ENCODE measurements around the gene USB1. TPM values are rescaled to one million over a fixed set of nuclear protein-coding genes. Genes with fewer than 3 reads are reported as not detected.

The USB1 gene
- total RNA-seq, 2 experiments from 2014 or later = 52.6 to 54.2 TPM

- H3K36me3 Mint-ChIP-seq = no peaks in the 10 kb centered on the region
- no peaks in the 10 kb centered on the region for H3K9me3 Mint-ChIP-seq
- H3K4me1 Mint-ChIP-seq = peaks cover 7% of the 10 kb centered on the region
- H3K27ac Mint-ChIP-seq = no peak overlapping the region
- no peak for DNase-seq
- H3K4me3 Mint-ChIP-seq = no peak overlapping the region
- H3K27me3 Mint-ChIP-seq = peaks cover 13% of the 10 kb centered on the region
These were observed 26.1 kb downstream of the USB1 start for GRCh38 chr16:58027161-58027915.

- Mint-ChIP-seq H3K9me3 (no peaks in the 10 kb centered on the region), H3K4me3 (no peak overlapping the region), H3K27ac (no peak overlapping the region), H3K36me3 (no peaks in the 10 kb centered on the region), H3K27me3 (peaks cover 13% of the 10 kb centered on the region), H3K4me1 (peaks cover 7% of the 10 kb centered on the region)
- no peak for DNase-seq
These were observed 26.8 kb downstream of the USB1 start for GRCh38 chr16:58027916-58028455.

GRCh38 chr16:58028541-58029070, 27.4 kb downstream of the USB1 start:
- Mint-ChIP-seq H3K4me3 (no peak overlapping the region), H3K4me1 (peaks cover 7% of the 10 kb centered on the region), H3K36me3 (no peaks in the 10 kb centered on the region), H3K27ac (no peak overlapping the region), H3K9me3 (no peaks in the 10 kb centered on the region), H3K27me3 (peaks cover 13% of the 10 kb centered on the region)
- no peak for DNase-seq

- no peaks in the 10 kb centered on the region for H3K9me3 Mint-ChIP-seq
- H3K4me1 Mint-ChIP-seq = peaks cover 6% of the 10 kb centered on the region
- H3K36me3 Mint-ChIP-seq = no peaks in the 10 kb centered on the region
- H3K27me3 Mint-ChIP-seq = peaks cover 13% of the 10 kb centered on the region
- no peak overlapping the region for H3K27ac Mint-ChIP-seq
- no peak overlapping the region for H3K4me3 Mint-ChIP-seq
- DNase-seq = no peak
These were observed 28.2 kb downstream of the USB1 start for GRCh38 chr16:58029410-58029809.

- no peak overlapping the region for H3K4me3 Mint-ChIP-seq
- no peaks in the 10 kb centered on the region for H3K36me3 Mint-ChIP-seq
- no peaks in the 10 kb centered on the region for H3K4me1 Mint-ChIP-seq
- no peak overlapping the region for H3K27ac Mint-ChIP-seq
- peaks cover 7% of the 10 kb centered on the region for H3K27me3 Mint-ChIP-seq
- no peaks in the 10 kb centered on the region for H3K9me3 Mint-ChIP-seq
- no peak for DNase-seq
These were observed 29.1 kb downstream of the USB1 start for GRCh38 chr16:58030136-58030840.

GRCh38 chr16:58031016-58031800, 30.0 kb downstream of the USB1 start:
- Mint-ChIP-seq H3K9me3 (no peaks in the 10 kb centered on the region), H3K36me3 (no peaks in the 10 kb centered on the region), H3K4me3 (no peak overlapping the region), H3K27ac (no peak overlapping the region), H3K4me1 (no peaks in the 10 kb centered on the region), H3K27me3 (peaks cover 7% of the 10 kb centered on the region)
- no peak for DNase-seq

DNA sequence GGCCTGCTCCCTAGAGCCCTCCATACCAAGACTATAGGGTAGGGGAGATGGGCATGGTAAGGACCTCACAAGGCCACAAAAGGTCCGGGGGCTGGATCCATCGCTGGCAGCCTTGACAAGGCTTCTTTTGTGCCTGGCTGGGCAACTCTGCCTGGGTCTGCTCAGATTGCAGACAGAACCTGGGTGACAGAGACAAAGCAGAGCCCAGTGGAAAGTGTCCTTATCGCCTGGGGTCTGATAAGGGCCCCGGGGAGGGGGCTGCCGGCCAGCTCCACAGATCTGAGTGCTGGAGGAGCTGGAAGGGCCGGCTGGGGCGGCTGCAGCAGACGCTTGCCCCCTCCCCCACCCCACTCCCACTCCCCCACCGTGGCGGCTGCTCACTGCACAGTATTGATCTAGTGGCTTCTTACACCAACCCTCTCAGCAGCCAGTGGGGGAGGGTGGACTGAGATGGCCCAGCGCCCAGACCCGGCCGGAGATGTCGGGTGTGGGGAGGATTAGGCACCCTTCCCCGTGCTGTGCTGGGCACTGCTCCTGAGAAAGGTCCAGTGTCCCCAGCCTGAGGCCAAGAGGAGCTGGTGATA, 31.6 kb downstream of the USB1 start:
- Mint-ChIP-seq H3K27ac (no peak overlapping the region), H3K9me3 (no peaks in the 10 kb centered on the region), H3K27me3 (peaks cover 3% of the 10 kb centered on the region), H3K4me1 (no peaks in the 10 kb centered on the region), H3K36me3 (no peaks in the 10 kb centered on the region), H3K4me3 (no peak overlapping the region)
- DNase-seq = no peak

GRCh38 chr16:58034128-58034685, 33.0 kb downstream of the USB1 start:
- Mint-ChIP-seq H3K27ac (no peak overlapping the region), H3K27me3 (no peaks in the 10 kb centered on the region), H3K36me3 (no peaks in the 10 kb centered on the region), H3K4me3 (no peak overlapping the region), H3K9me3 (no peaks in the 10 kb centered on the region), H3K4me1 (no peaks in the 10 kb centered on the region)
- DNase-seq = no peak

DNA sequence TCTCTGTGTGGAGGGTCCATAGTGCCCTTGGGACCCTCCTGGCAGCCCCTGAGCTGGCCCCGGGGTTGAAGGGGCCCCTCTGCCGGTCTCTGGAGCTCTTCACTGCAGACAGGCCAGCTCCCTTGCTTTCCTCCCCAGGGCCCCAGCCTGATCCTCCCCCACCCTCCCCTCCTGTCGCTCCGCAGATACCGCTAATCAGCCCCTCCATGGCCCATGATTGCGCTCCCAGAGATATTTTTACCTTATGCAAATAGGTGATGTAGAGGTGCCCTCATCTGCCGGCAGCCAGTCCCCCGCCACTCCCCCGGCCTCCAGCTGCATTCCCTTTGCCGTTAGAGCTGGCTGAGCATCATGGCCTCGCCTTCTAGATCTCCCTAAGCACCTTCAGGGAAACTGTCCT, 33.6 kb downstream of the USB1 start:
- Mint-ChIP-seq H3K4me1 (no peaks in the 10 kb centered on the region), H3K27me3 (no peaks in the 10 kb centered on the region), H3K9me3 (no peaks in the 10 kb centered on the region), H3K4me3 (no peak overlapping the region), H3K36me3 (no peaks in the 10 kb centered on the region), H3K27ac (no peak overlapping the region)
- no peak for DNase-seq

DNA sequence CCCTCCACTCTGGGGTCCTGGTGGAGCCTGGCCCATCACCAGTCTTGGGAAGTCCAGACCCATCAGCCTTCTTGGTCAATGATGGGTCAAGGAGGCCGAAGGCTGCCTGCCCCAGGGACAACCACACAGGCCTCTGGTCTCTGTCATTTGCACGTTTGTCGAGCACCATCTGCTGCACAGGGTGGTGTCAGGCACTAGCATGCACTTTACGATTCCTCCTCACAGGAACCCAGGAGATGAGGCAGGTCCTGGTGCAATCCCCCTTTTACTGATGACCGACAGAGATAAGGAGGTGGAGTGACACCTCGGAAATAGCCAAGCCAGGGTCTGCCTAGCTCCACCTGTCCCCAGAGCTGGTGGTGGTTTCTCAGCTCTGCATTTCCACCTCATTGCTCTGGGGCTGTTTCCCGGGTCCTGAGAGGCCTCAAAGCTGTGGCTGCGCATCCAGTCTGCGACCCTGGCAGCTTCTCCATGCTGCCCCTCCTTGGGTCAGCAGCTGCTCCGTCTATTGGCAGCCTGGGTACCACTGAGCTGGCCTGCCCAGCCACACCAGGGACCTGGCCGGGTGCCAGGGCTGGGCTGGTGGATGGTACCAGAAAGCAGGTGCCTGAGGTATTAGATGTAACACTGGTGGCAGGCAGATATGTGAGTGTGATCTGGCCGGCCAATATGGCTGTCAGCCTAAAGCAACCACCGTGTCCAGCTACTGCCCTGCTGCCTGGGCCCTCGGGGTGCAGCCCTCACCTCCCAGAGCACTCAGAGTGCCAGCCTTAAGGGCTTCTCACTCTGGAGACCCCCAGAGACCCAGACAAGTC, 34.4 kb downstream of the USB1 start:
- H3K27ac Mint-ChIP-seq = no peak overlapping the region
- no peaks in the 10 kb centered on the region for H3K27me3 Mint-ChIP-seq
- no peak for DNase-seq
- H3K4me3 Mint-ChIP-seq = no peak overlapping the region
- no peaks in the 10 kb centered on the region for H3K9me3 Mint-ChIP-seq
- H3K36me3 Mint-ChIP-seq = no peaks in the 10 kb centered on the region
- no peaks in the 10 kb centered on the region for H3K4me1 Mint-ChIP-seq

DNA sequence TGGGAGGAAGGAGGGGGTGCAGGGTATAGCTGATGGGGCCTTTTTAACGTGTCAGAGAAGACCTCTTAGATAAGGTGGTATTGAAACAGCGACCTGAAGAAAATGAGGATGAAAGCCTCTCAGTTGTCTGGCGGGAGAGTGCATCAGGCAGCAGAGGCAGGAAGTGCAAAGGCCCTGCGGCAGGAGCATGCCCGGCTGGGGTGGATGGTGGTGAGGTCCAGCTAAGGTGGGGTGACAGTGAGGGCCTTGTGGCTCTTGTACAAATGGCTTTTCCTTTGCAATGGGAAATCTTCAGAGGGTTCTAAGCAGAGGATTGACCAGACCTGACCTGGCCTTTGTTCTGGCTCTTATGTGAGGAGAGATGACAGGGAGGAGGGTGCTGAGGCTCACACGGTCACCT, 35.7 kb downstream of the USB1 start:
- H3K27me3 Mint-ChIP-seq = no peaks in the 10 kb centered on the region
- no peaks in the 10 kb centered on the region for H3K4me1 Mint-ChIP-seq
- H3K9me3 Mint-ChIP-seq = no peaks in the 10 kb centered on the region
- DNase-seq = no peak
- no peak overlapping the region for H3K4me3 Mint-ChIP-seq
- no peaks in the 10 kb centered on the region for H3K36me3 Mint-ChIP-seq
- H3K27ac Mint-ChIP-seq = no peak overlapping the region

DNA sequence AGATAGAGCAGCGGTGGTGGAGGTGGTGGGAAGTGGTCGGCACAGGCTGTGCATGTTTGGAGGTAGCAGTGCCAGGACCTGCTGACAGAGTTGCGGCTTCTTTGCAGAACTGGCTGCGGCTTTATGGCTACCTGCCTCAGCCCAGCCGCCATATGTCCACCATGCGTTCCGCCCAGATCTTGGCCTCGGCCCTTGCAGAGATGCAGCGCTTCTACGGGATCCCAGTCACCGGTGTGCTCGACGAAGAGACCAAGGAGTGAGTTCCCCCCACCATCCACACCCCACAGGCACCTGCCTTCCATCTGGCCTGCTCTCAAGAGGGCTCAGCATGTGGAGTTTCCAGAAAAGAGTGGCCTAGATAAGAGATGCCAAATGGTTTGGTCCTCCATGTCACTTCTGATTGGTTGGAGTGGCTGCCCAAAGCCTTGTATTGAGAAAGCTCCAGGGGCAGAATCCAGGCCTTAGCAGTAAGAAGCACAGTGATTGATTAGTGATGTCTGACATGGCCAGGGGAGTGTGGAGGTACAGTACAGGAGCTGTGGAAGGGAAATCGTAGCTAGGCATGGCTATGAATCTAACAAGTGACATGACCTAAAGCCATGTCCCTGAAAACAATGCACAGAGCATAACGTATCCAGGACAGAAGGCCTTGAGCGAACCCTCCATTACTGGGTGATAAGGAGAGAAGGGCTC, 36.3 kb downstream of the USB1 start:
- Mint-ChIP-seq H3K4me1 (no peaks in the 10 kb centered on the region), H3K27ac (no peak overlapping the region), H3K9me3 (no peaks in the 10 kb centered on the region), H3K4me3 (no peak overlapping the region), H3K36me3 (no peaks in the 10 kb centered on the region), H3K27me3 (no peaks in the 10 kb centered on the region)
- DNase-seq = no peak

DNA sequence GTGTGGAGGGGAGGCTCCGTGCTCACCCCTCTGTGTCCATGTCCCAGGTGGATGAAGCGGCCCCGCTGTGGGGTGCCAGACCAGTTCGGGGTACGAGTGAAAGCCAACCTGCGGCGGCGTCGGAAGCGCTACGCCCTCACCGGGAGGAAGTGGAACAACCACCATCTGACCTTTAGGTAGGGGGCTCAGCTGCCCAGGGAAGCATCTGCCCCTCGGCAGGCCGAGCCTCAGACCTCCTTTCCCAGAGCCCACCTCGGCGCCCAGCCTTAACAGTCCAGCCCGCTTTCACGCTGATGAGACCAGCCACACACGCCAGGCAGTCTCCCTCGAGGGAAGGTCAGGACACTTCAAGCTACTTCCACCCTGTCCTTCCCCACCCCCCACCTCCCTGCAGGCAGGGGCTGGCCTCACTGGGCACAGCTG, 37.0 kb downstream of the USB1 start:
- H3K4me1 Mint-ChIP-seq = no peaks in the 10 kb centered on the region
- DNase-seq = no peak
- no peaks in the 10 kb centered on the region for H3K9me3 Mint-ChIP-seq
- H3K4me3 Mint-ChIP-seq = no peak overlapping the region
- H3K27ac Mint-ChIP-seq = no peak overlapping the region
- no peaks in the 10 kb centered on the region for H3K36me3 Mint-ChIP-seq
- H3K27me3 Mint-ChIP-seq = no peaks in the 10 kb centered on the region
